VCaP (cell line): ENCODE results near the gene IL17RE.
"Not testable (repeated sequence)": the region's sequence is repeated elsewhere in the genome, so short reads cannot be mapped to it uniquely, and the experiment has no call there.

ENCODE experiments used
- H3K27ac ChIP-seq: fragments of 450-650 bp; 2 replicates; pipeline ENCODE4 v1.5.1; 2017
- CTCF ChIP-seq: fragments of 450-650 bp; conservative IDR thresholded peaks from 2 replicates; pipeline ENCODE4 v1.5.1; 2017; ENCODE audit warnings: mild to moderate bottlenecking, moderate library complexity

Gene IL17RE

DNA sequence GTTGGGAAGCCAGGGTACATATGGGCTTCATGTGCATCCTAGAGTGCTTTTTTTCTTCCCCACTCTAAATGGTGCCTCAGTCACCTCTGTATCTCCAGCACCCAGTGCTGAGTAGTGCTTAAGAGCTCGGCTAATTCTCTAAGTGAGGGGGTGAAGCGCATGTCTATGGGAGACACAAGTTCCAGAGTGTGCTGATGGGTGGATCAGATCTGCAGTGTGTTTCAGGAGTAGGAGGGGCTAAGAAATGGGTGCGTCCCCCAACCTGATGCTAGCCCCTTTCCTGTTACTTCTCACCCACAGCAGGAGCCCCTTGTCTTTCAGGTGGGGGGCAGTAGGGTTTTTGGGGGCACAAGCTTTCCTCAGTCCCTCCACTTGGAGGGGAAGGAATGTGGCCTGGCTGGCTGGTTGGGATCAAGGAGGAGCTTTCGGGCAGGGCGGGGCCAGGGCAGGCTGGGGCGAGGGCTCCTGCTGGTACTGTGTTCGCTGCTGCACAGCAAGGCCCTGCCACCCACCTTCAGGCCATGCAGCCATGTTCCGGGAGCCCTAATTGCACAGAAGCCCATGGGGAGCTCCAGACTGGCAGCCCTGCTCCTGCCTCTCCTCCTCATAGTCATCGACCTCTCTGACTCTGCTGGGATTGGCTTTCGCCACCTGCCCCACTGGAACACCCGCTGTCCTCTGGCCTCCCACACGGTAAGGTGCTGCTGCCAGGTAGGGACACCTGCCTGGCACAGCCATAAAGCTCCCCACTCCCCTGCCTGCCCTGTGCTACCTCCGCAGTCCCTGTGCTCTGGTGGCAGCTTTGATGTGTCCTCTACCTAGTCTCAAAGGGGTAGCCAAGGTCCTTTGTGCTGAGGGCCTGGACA, at the start of gene IL17RE:
IL17RE (plus strand) TSS at position 477 of the 866 bp plus-strand sequence; CDS start at position 562, 85 bp downstream.
- TF ChIP-seq CTCF = no peak
- H3K27ac ChIP-seq = no peak within 1 kb of the TSS

- not testable (repeated sequence) for H3K27ac ChIP-seq
Observed at GRCh38 chr3:9854291-9854940, 48.2 kb upstream of the IL17RE start.

GRCh38 chr3:9855594-9855993, 47.1 kb upstream of the IL17RE start:
- no peak overlapping the region for H3K27ac ChIP-seq
- TF ChIP-seq CTCF = no peak

GRCh38 chr3:9859530-9860025, 43.1 kb upstream of the IL17RE start:
- H3K27ac ChIP-seq = no peak overlapping the region
- no peak for TF ChIP-seq CTCF

DNA sequence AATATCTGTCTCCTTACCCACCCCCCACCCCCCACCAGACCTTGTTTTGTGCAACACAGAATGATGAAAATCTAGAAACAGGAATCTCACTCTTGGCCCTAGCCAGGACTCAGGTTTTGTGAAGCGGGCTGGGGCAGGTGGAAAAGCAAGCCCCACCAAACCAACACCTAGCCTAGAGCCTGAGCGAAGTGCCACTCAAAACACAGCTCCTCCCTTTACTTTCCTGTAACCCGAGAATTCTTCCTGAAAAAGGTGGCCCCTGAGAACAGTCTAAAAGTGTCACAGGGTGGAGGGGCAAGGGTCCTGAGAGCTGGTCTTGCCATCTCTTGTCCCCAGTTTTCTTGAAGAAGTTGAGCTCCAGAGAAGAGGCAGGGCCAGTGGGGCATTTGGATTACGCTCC, 41.4 kb upstream of the IL17RE start:
- H3K27ac ChIP-seq = no peak overlapping the region
- TF ChIP-seq CTCF = no peak

DNA sequence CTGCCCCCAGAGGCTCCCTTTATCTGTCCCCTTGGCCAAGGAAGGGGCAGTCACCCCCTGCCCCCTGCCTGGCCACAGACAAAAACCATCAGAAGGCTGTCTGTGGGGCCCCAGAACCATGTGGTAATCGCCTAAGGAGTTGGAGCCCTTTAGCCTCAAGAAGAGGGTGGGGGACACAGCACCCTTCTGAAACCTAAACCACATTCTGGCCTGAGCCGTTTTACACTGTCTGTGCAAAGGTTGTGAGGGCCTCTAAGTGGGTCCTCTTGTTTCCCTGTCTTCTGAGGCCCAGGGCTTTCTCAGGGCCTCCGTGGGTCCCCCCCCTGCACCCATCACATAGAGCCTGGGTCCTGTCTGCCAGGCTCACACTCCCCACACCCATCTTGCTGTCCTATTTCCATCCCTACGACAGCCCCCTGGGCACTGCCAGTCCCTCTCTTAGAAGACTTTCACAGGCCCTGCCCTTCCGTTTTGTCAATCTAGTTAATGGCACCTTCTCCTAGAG, 41.0 kb upstream of the IL17RE start:
- no peak for TF ChIP-seq CTCF
- H3K27ac ChIP-seq = no peak overlapping the region

- peak overlapping the region; percentile 33; the same call in 1 of the 2 replicates for H3K27ac ChIP-seq
- TF ChIP-seq CTCF = peak; percentile 63
Observed at GRCh38 chr3:9862391-9863057, 40.1 kb upstream of the IL17RE start.
